Body of pancreas (tissue), 4 donors: Measurements from ENCODE around the gene CDKN3. TPM values are rescaled to one million over a fixed set of nuclear protein-coding genes. Genes with fewer than 3 reads are reported as not detected.

Source experiments
- ATAC-seq: fragments of 150-250 bp; one replicate; pipeline ENCODE4 v1.9.1; 2016
- DNase-seq, 4 donors: peaks; one replicate each; pipeline ENCODE4 v3.0.0-alpha.2; 2019
- H3K27ac ChIP-seq, 4 donors: fragments of 200-600 bp; sonication (generic); 1 replicate in 3 of 4; 2 replicates in 1 of 4; pipeline versions ENCODE4 v1.5.1 to v1.6.1; 2016 to 2019; ENCODE audit warnings: mild to moderate bottlenecking in 1 of 4, mixed read lengths in 1 of 4, moderate library complexity in 1 of 4
- H3K27me3 ChIP-seq, 2 donors: fragments of 200-600 bp; sonication (generic); one replicate each; pipeline ENCODE4 v1.6.0; 2016; ENCODE audit warnings: mild to moderate bottlenecking in 1 of 2
- H3K36me3 ChIP-seq, 2 donors: fragments of 200-600 bp; sonication (generic); replicated peaks in 1 of 2; 2 replicates each; pipeline ENCODE4 v1.5.1; 2016; ENCODE audit warnings: low read depth in 2 of 2; ENCODE audit not compliant: insufficient read depth in 1 of 2
- H3K4me1 ChIP-seq: fragments of 200-600 bp; sonication (generic); one replicate; pipeline ENCODE4 v1.6.0; 2016
- H3K4me3 ChIP-seq, 2 donors: fragments of 200-600 bp; sonication (generic); 1 replicate in 1 of 2; 2 replicates in 1 of 2; pipeline ENCODE4 v1.5.1; 2016 to 2019
- H3K9me3 ChIP-seq, 3 donors: fragments of 200-600 bp; sonication (generic); 1 replicate in 2 of 3; 2 replicates in 1 of 3; pipeline ENCODE4 v1.5.1; 2016
- CTCF ChIP-seq, 7 experiments: fragments of 450-650 bp in 4 of 7; fragments of 200-600 bp in 3 of 7; sonication (generic) in 3 of 7; IDR thresholded peaks; one replicate each; pipeline ENCODE4 v1.5.1; 2016 to 2019; ENCODE audit warnings: antibody characterized with exemption in 7 of 7
- POLR2A ChIP-seq, 3 donors: fragments of 450-650 bp; IDR thresholded peaks; one replicate each; pipeline ENCODE4 v1.6.1; 2016; ENCODE audit warnings: antibody characterized with exemption in 3 of 3, mild to moderate bottlenecking in 2 of 3
- WGBS, 2 donors: methylation state at CpG; one replicate each; pipeline ENCODE4 v1.1.5; 2017; 5-methylcytosine and 5-hydroxymethylcytosine counted together
- intact Hi-C: fragments of 100-400 bp; cut with DNase I; formaldehyde crosslinking; loops from one replicate; pipeline ENCODE4 v1.15.1; 2023
- total RNA-seq, 2 donors: library from RNA; depleted of rRNA; stranded (reverse); fragments of >200 nt; gene quantifications; one replicate each; pipeline ENCODE4 v1.1.0, GENCODE V29; 2016

The CDKN3 gene
- total RNA-seq, 2 donors from 2014 or later: not detected

DNA sequence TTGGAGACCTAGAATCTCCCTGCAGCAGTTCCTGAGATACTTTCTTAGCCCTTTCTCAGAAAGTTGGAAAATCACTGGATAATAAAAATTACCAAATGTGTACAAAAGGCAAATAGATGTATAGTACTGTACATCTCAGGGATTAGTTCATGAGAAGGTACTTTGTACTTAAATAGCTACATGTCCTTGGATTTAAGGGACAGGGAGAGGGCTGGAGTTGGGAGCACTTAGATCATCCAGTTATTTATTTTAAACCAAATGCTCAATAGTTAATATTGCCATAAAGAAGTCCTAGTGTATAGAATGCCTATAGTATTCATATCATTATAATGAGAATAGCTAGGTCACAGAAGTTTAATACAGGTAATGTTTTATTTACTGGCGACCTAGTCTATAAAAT, 13.4 kb downstream of the CDKN3 start:
- H3K4me1 ChIP-seq: no peaks in the 10 kb centered on the region
- TF ChIP-seq POLR2A (IDR thresholded peaks at IDR 0.05) (no peak), CTCF (IDR thresholded peaks at IDR 0.05) (no peak)
- 90 to 100% methylated on average over 1 of the region's 1 CpG for WGBS, 2 donors
- ATAC-seq (no peak), DNase-seq (no peak)
- H3K27me3 ChIP-seq: no peaks in the 10 kb centered on the region
- no peak overlapping the region for H3K4me3 ChIP-seq
- no peaks in the 10 kb centered on the region for H3K36me3 ChIP-seq
- intact Hi-C loops: no loop called here
- no peaks in the 10 kb centered on the region for H3K9me3 ChIP-seq
- H3K27ac ChIP-seq: no peak overlapping the region

- WGBS, 2 donors: 95 to 97% methylated on average over 3 of the region's 3 CpGs
- ATAC-seq (no peak), DNase-seq (no peak)
- H3K27ac ChIP-seq: no peak overlapping the region
- H3K27me3 ChIP-seq: no peaks in the 10 kb centered on the region
- H3K9me3 ChIP-seq: no peaks in the 10 kb centered on the region
- H3K4me1 ChIP-seq: no peaks in the 10 kb centered on the region
- TF ChIP-seq POLR2A (IDR thresholded peaks at IDR 0.05) (no peak), CTCF (IDR thresholded peaks at IDR 0.05) (no peak)
- H3K4me3 ChIP-seq: no peak overlapping the region
- no peaks in the 10 kb centered on the region for H3K36me3 ChIP-seq
- intact Hi-C loops: no loop called here
Observed at GRCh38 chr14:54411371-54411770, 14.6 kb downstream of the CDKN3 start.

- 44 to 52% methylated on average over 7 of the region's 7 CpGs for WGBS, 2 donors
- H3K36me3 ChIP-seq: no peaks in the 10 kb centered on the region
- intact Hi-C loops: no loop called here
- no peak overlapping the region for H3K27ac ChIP-seq
- TF ChIP-seq POLR2A (IDR thresholded peaks at IDR 0.05) (no peak), CTCF (IDR thresholded peaks at IDR 0.05) (peak; percentile 12 to 46 (median 35))
- peak in 2 of 4 donors; percentile 13 to 42 for DNase-seq
- peak; percentile 55 for ATAC-seq
- H3K9me3 ChIP-seq: no peaks in the 10 kb centered on the region
- H3K4me3 ChIP-seq: no peak overlapping the region
- no peaks in the 10 kb centered on the region for H3K27me3 ChIP-seq
- H3K4me1 ChIP-seq: no peaks in the 10 kb centered on the region
Observed at GRCh38 chr14:54420478-54421142, 23.8 kb downstream of the CDKN3 start.

DNA sequence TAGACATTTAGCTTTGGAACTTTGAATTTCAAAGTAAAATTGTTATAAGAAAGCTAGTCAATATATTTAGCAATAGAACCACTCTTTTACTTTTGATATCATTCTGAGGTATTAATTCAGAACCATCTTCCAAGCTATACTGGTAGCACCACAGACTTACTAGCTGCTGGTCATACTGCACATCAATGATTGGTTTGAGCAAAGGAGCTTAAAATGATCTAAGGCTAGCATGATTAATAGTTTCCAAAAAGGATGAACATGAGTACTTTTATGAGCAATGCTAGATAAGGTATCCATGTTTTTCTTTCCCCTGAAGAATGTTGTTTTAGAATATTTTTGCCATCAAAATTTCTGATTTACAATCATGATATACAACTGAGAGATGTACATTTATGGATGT, 27.2 kb downstream of the CDKN3 start:
- no peaks in the 10 kb centered on the region for H3K4me1 ChIP-seq
- peaks cover 0 to 8% of the 10 kb centered on the region in 2 donors for H3K36me3 ChIP-seq
- DNase-seq (no peak), ATAC-seq (no peak)
- no peak overlapping the region for H3K4me3 ChIP-seq
- intact Hi-C loops: no loop called here
- H3K27me3 ChIP-seq: no peaks in the 10 kb centered on the region
- H3K9me3 ChIP-seq: no peaks in the 10 kb centered on the region
- no peak overlapping the region for H3K27ac ChIP-seq
- TF ChIP-seq POLR2A (IDR thresholded peaks at IDR 0.05) (no peak), CTCF (IDR thresholded peaks at IDR 0.05) (no peak)

DNA sequence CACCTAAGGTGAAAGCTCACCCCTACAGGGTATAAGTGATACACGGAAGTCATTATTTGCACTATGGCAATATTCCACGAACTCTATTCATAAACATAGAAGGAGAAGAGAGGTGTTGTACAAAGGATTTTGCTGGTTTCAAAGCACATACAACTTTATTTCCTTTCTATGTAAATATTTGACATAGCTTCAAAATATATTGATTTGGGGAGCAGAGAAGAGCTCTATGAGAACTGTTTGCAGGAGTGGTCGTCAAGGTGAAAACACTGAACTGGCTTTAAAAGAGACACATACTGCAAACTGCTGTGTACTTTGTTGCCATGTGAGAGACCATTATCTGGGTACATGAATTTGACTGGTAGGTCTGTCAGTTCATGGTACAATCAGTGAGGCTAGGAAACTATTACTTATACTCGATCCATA, 27.7 kb downstream of the CDKN3 start:
- Histone ChIP-seq H3K36me3 (peaks cover 0 to 8% of the 10 kb centered on the region in 2 donors), H3K4me1 (no peaks in the 10 kb centered on the region), H3K27ac (no peak overlapping the region), H3K9me3 (no peaks in the 10 kb centered on the region), H3K4me3 (no peak overlapping the region), H3K27me3 (no peaks in the 10 kb centered on the region)
- TF ChIP-seq POLR2A (IDR thresholded peaks at IDR 0.05) (no peak), CTCF (IDR thresholded peaks at IDR 0.05) (no peak)
- no peak for DNase-seq
- intact Hi-C loops: no loop called here
- 51 to 55% methylated on average over 4 of the region's 4 CpGs for WGBS, 2 donors
- ATAC-seq: no peak
